ENCODE results near the gene RAB27B. TPM values are rescaled to one million over a fixed set of nuclear protein-coding genes. Genes with fewer than 3 reads are reported as not detected.
"Not testable (repeated sequence)": the region's sequence is repeated elsewhere in the genome, so short reads cannot be mapped to it uniquely, and the experiment has no call there.

Gene RAB27B
- total and polyA plus RNA-seq, 5 donors = under 0.01 to 0.29 (median 0.08) TPM

- ATAC-seq (no peak), DNase-seq (no peak)
- WGBS = 86% methylated on average over 2 of the region's 2 CpGs
- no peaks in the 10 kb centered on the region for H3K27me3 ChIP-seq (ENCODE audit: control insufficient read depth, insufficient read depth)
- H3K4me3 ChIP-seq (ENCODE audit: low read length) = no peak overlapping the region
- H3K9me3 ChIP-seq (ENCODE audit: control insufficient read depth, low read length) = no peaks in the 10 kb centered on the region
- intact Hi-C loops (cut with DNase I) = no loop called here
- no peaks in the 10 kb centered on the region for H3K4me1 ChIP-seq (ENCODE audit: control insufficient read depth, insufficient read depth, low read length)
- no peak overlapping the region for H3K27ac ChIP-seq (ENCODE audit: low read length)
These were observed 13.2 kb upstream of the RAB27B start for GRCh38 chr18:54815086-54815485.

- intact Hi-C loops (cut with DNase I); DNase-seq; H3K27me3 ChIP-seq (ENCODE audit: control insufficient read depth, insufficient read depth); ATAC-seq; H3K4me3 ChIP-seq (ENCODE audit: low read length); H3K9me3 ChIP-seq (ENCODE audit: control insufficient read depth, low read length); H3K27ac ChIP-seq (ENCODE audit: low read length); H3K4me1 ChIP-seq (ENCODE audit: control insufficient read depth, insufficient read depth, low read length): not testable (repeated sequence)
- WGBS = 64% methylated on average over 2 of the region's 2 CpGs
These were observed 7.4 kb upstream of the RAB27B start for GRCh38 chr18:54820785-54821275.

GRCh38 chr18:54822872-54823845, 5.1 kb upstream of the RAB27B start:
- intact Hi-C loops (cut with DNase I) = no loop called here
- Histone ChIP-seq H3K27me3 (ENCODE audit: control insufficient read depth, insufficient read depth) (no peaks in the 10 kb centered on the region), H3K27ac (ENCODE audit: low read length) (no peak overlapping the region), H3K4me3 (ENCODE audit: low read length) (no peak overlapping the region), H3K9me3 (ENCODE audit: control insufficient read depth, low read length) (no peaks in the 10 kb centered on the region), H3K4me1 (ENCODE audit: control insufficient read depth, insufficient read depth, low read length) (no peaks in the 10 kb centered on the region)
- ATAC-seq (no peak), DNase-seq (no peak)
- 79% methylated on average over 6 of the region's 6 CpGs for WGBS

- no peak for ATAC-seq
- intact Hi-C loops (cut with DNase I) = no loop called here
- H3K9me3 ChIP-seq (ENCODE audit: control insufficient read depth, low read length) = no peaks in the 10 kb centered on the region
- H3K27me3 ChIP-seq (ENCODE audit: control insufficient read depth, insufficient read depth) = no peaks in the 10 kb centered on the region
- no peak overlapping the region for H3K27ac ChIP-seq (ENCODE audit: low read length)
- 100% methylated on average over 1 of the region's 1 CpG for WGBS
- H3K4me3 ChIP-seq (ENCODE audit: low read length) = no peak overlapping the region
- no peaks in the 10 kb centered on the region for H3K4me1 ChIP-seq (ENCODE audit: control insufficient read depth, insufficient read depth, low read length)
- no peak for DNase-seq
These were observed 3.5 kb upstream of the RAB27B start for GRCh38 chr18:54824761-54825160.

GRCh38 chr18:54825601-54826344, 2.5 kb upstream of the RAB27B start:
- 89% methylated on average over 2 of the region's 2 CpGs for WGBS
- ATAC-seq = no peak
- no peak overlapping the region for H3K27ac ChIP-seq (ENCODE audit: low read length)
- H3K27me3 ChIP-seq (ENCODE audit: control insufficient read depth, insufficient read depth) = no peaks in the 10 kb centered on the region
- DNase-seq = no peak
- H3K9me3 ChIP-seq (ENCODE audit: control insufficient read depth, low read length) = no peaks in the 10 kb centered on the region
- intact Hi-C loops (cut with DNase I) = no loop called here
- no peak overlapping the region for H3K4me3 ChIP-seq (ENCODE audit: low read length)
- no peaks in the 10 kb centered on the region for H3K4me1 ChIP-seq (ENCODE audit: control insufficient read depth, insufficient read depth, low read length)

- Histone ChIP-seq H3K27me3 (ENCODE audit: control insufficient read depth, insufficient read depth) (no peaks in the 10 kb centered on the region), H3K4me3 (ENCODE audit: low read length) (peak overlapping the region; percentile 30), H3K9me3 (ENCODE audit: control insufficient read depth, low read length) (peaks cover 1% of the 10 kb centered on the region), H3K4me1 (ENCODE audit: control insufficient read depth, insufficient read depth, low read length) (no peaks in the 10 kb centered on the region), H3K27ac (ENCODE audit: low read length) (no peak overlapping the region)
- intact Hi-C loops (cut with DNase I) = no loop called here
- ATAC-seq = no peak
- DNase-seq = no peak
- 39% methylated on average over 2 of the region's 2 CpGs for WGBS
These were observed 709 bp downstream of the RAB27B start for GRCh38 chr18:54828986-54829385.

GRCh38 chr18:54829856-54830255, 1.6 kb downstream of the RAB27B start:
- Histone ChIP-seq H3K9me3 (ENCODE audit: control insufficient read depth, low read length) (peaks cover 1% of the 10 kb centered on the region), H3K27me3 (ENCODE audit: control insufficient read depth, insufficient read depth) (no peaks in the 10 kb centered on the region), H3K27ac (ENCODE audit: low read length) (no peak overlapping the region), H3K4me3 (ENCODE audit: low read length) (no peak overlapping the region), H3K4me1 (ENCODE audit: control insufficient read depth, insufficient read depth, low read length) (no peaks in the 10 kb centered on the region)
- DNase-seq (no peak), ATAC-seq (no peak)
- WGBS = 94% methylated on average over 1 of the region's 1 CpG
- intact Hi-C loops (cut with DNase I) = no loop called here

GRCh38 chr18:54830260-54830659, 2.0 kb downstream of the RAB27B start:
- peaks cover 1% of the 10 kb centered on the region for H3K9me3 ChIP-seq (ENCODE audit: control insufficient read depth, low read length)
- intact Hi-C loops (cut with DNase I) = no loop called here
- H3K27me3 ChIP-seq (ENCODE audit: control insufficient read depth, insufficient read depth) = no peaks in the 10 kb centered on the region
- H3K4me3 ChIP-seq (ENCODE audit: low read length) = no peak overlapping the region
- no peaks in the 10 kb centered on the region for H3K4me1 ChIP-seq (ENCODE audit: control insufficient read depth, insufficient read depth, low read length)
- ATAC-seq (no peak), DNase-seq (no peak)
- WGBS = 96% methylated on average over 1 of the region's 1 CpG
- no peak overlapping the region for H3K27ac ChIP-seq (ENCODE audit: low read length)

GRCh38 chr18:54830866-54831265, 2.6 kb downstream of the RAB27B start:
- H3K4me3 ChIP-seq (ENCODE audit: low read length) = no peak overlapping the region
- intact Hi-C loops (cut with DNase I) = no loop called here
- DNase-seq (no peak), ATAC-seq (no peak)
- peaks cover 1% of the 10 kb centered on the region for H3K9me3 ChIP-seq (ENCODE audit: control insufficient read depth, low read length)
- H3K4me1 ChIP-seq (ENCODE audit: control insufficient read depth, insufficient read depth, low read length) = no peaks in the 10 kb centered on the region
- no peaks in the 10 kb centered on the region for H3K27me3 ChIP-seq (ENCODE audit: control insufficient read depth, insufficient read depth)
- 68% methylated on average over 2 of the region's 2 CpGs for WGBS
- no peak overlapping the region for H3K27ac ChIP-seq (ENCODE audit: low read length)

- 72% methylated on average over 2 of the region's 2 CpGs for WGBS
- Histone ChIP-seq H3K27me3 (ENCODE audit: control insufficient read depth, insufficient read depth) (no peaks in the 10 kb centered on the region), H3K27ac (ENCODE audit: low read length) (no peak overlapping the region), H3K9me3 (ENCODE audit: control insufficient read depth, low read length) (peaks cover 1% of the 10 kb centered on the region), H3K4me3 (ENCODE audit: low read length) (no peak overlapping the region), H3K4me1 (ENCODE audit: control insufficient read depth, insufficient read depth, low read length) (no peaks in the 10 kb centered on the region)
- ATAC-seq (no peak), DNase-seq (no peak)
- intact Hi-C loops (cut with DNase I) = no loop called here
These were observed 7.7 kb downstream of the RAB27B start for GRCh38 chr18:54835944-54836343.

- no peak overlapping the region for H3K27ac ChIP-seq (ENCODE audit: low read length)
- DNase-seq = no peak
- intact Hi-C loops (cut with DNase I) = no loop called here
- no peaks in the 10 kb centered on the region for H3K27me3 ChIP-seq (ENCODE audit: control insufficient read depth, insufficient read depth)
- 87% methylated on average over 2 of the region's 2 CpGs for WGBS
- no peak for ATAC-seq
- no peaks in the 10 kb centered on the region for H3K4me1 ChIP-seq (ENCODE audit: control insufficient read depth, insufficient read depth, low read length)
- no peak overlapping the region for H3K4me3 ChIP-seq (ENCODE audit: low read length)
- H3K9me3 ChIP-seq (ENCODE audit: control insufficient read depth, low read length) = no peaks in the 10 kb centered on the region
These were observed 15.0 kb downstream of the RAB27B start for GRCh38 chr18:54843314-54843713.

Data from right cardiac atrium (tissue), 5 donors.